ENCODE data around the gene PTPRU.

DNA sequence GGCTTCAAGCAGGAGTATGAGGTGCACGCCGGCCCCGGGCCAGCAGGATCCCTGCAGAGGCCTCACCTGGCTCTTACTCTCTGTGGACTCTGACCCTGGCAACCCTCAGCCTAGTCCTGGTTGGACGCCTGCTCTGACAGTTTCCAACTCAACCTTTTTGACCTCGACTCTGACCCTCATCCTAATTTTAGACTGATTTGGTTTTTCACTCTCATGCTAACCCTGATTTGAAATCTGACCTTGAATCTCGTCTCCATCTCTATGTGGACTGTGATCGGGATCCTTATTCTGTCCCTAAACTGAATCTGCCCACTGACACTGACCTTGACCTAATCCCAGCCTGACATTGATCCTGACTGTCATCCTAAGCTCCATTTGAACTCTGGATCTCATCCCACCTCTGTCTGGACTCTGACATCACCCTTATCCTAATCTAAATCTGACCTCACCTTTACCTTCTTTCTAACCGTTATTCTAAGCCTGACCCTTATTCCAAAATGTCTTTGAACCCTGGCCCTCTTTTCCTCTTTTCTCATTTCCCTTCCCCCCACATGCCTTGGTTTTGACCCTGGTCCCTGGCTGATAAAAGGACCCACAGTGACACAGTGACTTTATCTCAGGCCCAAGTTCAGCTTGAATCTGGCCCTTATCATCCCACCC, 67.8 kb downstream of the PTPRU start:
- TF ChIP-seq, protein P1, sequence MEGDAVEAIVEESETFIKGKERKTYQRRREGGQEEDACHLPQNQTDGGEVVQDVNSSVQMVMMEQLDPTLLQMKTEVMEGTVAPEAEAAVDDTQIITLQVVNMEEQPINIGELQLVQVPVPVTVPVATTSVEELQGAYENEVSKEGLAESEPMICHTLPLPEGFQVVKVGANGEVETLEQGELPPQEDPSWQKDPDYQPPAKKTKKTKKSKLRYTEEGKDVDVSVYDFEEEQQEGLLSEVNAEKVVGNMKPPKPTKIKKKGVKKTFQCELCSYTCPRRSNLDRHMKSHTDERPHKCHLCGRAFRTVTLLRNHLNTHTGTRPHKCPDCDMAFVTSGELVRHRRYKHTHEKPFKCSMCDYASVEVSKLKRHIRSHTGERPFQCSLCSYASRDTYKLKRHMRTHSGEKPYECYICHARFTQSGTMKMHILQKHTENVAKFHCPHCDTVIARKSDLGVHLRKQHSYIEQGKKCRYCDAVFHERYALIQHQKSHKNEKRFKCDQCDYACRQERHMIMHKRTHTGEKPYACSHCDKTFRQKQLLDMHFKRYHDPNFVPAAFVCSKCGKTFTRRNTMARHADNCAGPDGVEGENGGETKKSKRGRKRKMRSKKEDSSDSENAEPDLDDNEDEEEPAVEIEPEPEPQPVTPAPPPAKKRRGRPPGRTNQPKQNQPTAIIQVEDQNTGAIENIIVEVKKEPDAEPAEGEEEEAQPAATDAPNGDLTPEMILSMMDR (IDR thresholded peaks at IDR 0.05) = no peak
- TF ChIP-seq POLR2AphosphoS5 (IDR thresholded peaks at IDR 0.05) (no peak), POLR2A (IDR thresholded peaks at IDR 0.05) (no peak), EP300 (IDR thresholded peaks at IDR 0.05) (no peak)

Measured in suprapubic skin (tissue), 4 donors.